ENCODE measurements around the gene REXO2.

Gene REXO2

DNA sequence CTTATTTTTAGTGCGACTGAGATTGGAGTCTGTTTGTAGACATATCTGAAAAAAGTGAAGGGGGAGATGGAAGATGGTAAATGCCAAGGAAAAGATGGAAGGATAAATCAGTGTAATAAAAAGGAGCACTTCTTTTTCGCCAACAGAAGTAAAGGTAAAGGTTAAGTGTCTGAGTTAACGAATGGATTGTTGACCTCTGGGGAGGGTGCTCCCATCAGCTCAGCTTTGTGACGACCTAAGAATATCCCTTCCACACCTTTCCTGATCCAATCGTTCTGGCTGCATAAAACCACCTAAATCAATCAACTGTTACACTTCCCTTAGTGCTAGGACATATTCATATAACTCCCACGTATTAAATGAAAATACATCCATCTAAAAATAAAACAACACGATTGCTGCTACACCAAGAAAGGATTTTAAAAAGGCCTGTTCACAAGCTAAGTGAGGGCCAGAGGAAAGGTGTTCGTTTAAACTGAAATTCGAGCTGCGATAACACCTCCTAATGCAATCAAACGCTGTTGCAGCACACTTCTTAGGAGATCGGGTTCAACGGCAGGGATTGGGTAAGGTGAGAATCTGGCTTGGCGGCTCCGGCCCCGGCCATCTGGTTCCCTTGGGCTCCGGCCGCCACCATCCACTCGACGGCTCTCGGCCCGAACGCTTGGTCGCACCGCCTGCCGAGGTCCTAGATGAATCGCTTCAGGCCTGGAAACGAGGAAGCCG, 39.6 kb upstream of the REXO2 start:
- TF ChIP-seq ZNF274 (IDR thresholded peaks at IDR 0.05; ENCODE audit: low read depth, low read length) (no peak), SUZ12 (IDR thresholded peaks at IDR 0.05; ENCODE audit: extremely low read depth, insufficient read depth, insufficient read length) (no peak), YY1 (IDR thresholded peaks at IDR 0.05; ENCODE audit: insufficient read depth, insufficient read length) (no peak)
- DNase-seq (ENCODE audit: low read depth, low spot score) = peak; percentile 27
- peaks cover 19% of the 10 kb centered on the region for H3K36me3 ChIP-seq (ENCODE audit: insufficient read depth, insufficient read length, low read length)
- H3K9me3 ChIP-seq (ENCODE audit: insufficient read depth, low read length) = no peaks in the 10 kb centered on the region
- H3K4me3 ChIP-seq (ENCODE audit: insufficient read length, low read depth) = peak overlapping the region; percentile 95
- no peaks in the 10 kb centered on the region for H3K4me1 ChIP-seq (ENCODE audit: insufficient read depth, insufficient read length)
- peak overlapping the region; percentile 98 for H3K9ac ChIP-seq (ENCODE audit: insufficient read length, low read depth)
- no peaks in the 10 kb centered on the region for H3K27me3 ChIP-seq (ENCODE audit: insufficient read depth, insufficient read length)

GRCh38 chr11:114400216-114400914, 38.9 kb upstream of the REXO2 start, which contains the start of the genes C11orf71 and RBM7:
Gene C11orf71, minus strand, starts transcription at chr11:114400511. Its CDS starts 180 bp downstream, at chr11:114400331.
Gene RBM7, plus strand, starts transcription at chr11:114400666. Its CDS starts 6 bp downstream, at chr11:114400672.
- Histone ChIP-seq H3K9ac (ENCODE audit: insufficient read length, low read depth) (peak within 1 kb of the TSS; percentile 98), H3K36me3 (ENCODE audit: insufficient read depth, insufficient read length, low read length) (peaks cover 25% of the 10 kb centered on the region), H3K9me3 (ENCODE audit: insufficient read depth, low read length) (no peaks in the 10 kb centered on the region), H3K27me3 (ENCODE audit: insufficient read depth, insufficient read length) (no peaks in the 10 kb centered on the region), H3K4me3 (ENCODE audit: insufficient read length, low read depth) (peak within 1 kb of the TSS; percentile 95), H3K4me1 (ENCODE audit: insufficient read depth, insufficient read length) (no peaks in the 10 kb centered on the region)
- DNase-seq (ENCODE audit: low read depth, low spot score) = peak; percentile 95
- TF ChIP-seq ZNF274 (IDR thresholded peaks at IDR 0.05; ENCODE audit: low read depth, low read length) (no peak), SUZ12 (IDR thresholded peaks at IDR 0.05; ENCODE audit: extremely low read depth, insufficient read depth, insufficient read length) (no peak), YY1 (IDR thresholded peaks at IDR 0.05; ENCODE audit: insufficient read depth, insufficient read length) (no peak)

DNA sequence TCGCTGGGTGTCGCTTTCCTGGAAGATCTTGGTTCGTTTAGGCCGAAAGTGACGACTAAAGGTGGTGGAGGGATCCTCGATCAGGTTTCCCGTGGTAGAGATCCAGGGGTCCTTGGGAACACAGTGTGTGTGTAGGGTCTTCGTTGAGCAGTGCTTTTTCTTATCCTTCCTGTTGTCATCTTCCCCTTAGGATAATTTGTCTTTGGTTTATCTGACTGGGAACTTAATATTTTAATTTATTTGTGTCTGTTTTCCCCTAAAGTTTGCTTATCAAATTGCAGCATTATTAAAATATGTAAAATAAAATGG, 38.4 kb upstream of the REXO2 start:
- H3K4me1 ChIP-seq (ENCODE audit: insufficient read depth, insufficient read length) = no peaks in the 10 kb centered on the region
- no peaks in the 10 kb centered on the region for H3K9me3 ChIP-seq (ENCODE audit: insufficient read depth, low read length)
- DNase-seq (ENCODE audit: low read depth, low spot score) = no peak
- peak overlapping the region; percentile 90 for H3K9ac ChIP-seq (ENCODE audit: insufficient read length, low read depth)
- no peak for TF ChIP-seq YY1 (IDR thresholded peaks at IDR 0.05; ENCODE audit: insufficient read depth, insufficient read length)
- TF ChIP-seq SUZ12 (IDR thresholded peaks at IDR 0.05; ENCODE audit: extremely low read depth, insufficient read depth, insufficient read length) = no peak
- TF ChIP-seq ZNF274 (IDR thresholded peaks at IDR 0.05; ENCODE audit: low read depth, low read length) = no peak
- H3K4me3 ChIP-seq (ENCODE audit: insufficient read length, low read depth) = peak overlapping the region; percentile 95
- peaks cover 30% of the 10 kb centered on the region for H3K36me3 ChIP-seq (ENCODE audit: insufficient read depth, insufficient read length, low read length)
- H3K27me3 ChIP-seq (ENCODE audit: insufficient read depth, insufficient read length) = no peaks in the 10 kb centered on the region

GRCh38 chr11:114401311-114401710, 38.0 kb upstream of the REXO2 start:
- Histone ChIP-seq H3K4me1 (ENCODE audit: insufficient read depth, insufficient read length) (no peaks in the 10 kb centered on the region), H3K36me3 (ENCODE audit: insufficient read depth, insufficient read length, low read length) (peaks cover 35% of the 10 kb centered on the region), H3K4me3 (ENCODE audit: insufficient read length, low read depth) (peak overlapping the region; percentile 95), H3K27me3 (ENCODE audit: insufficient read depth, insufficient read length) (no peaks in the 10 kb centered on the region), H3K9ac (ENCODE audit: insufficient read length, low read depth) (peak overlapping the region; percentile 90), H3K9me3 (ENCODE audit: insufficient read depth, low read length) (no peaks in the 10 kb centered on the region)
- TF ChIP-seq SUZ12 (IDR thresholded peaks at IDR 0.05; ENCODE audit: extremely low read depth, insufficient read depth, insufficient read length) (no peak), YY1 (IDR thresholded peaks at IDR 0.05; ENCODE audit: insufficient read depth, insufficient read length) (no peak), ZNF274 (IDR thresholded peaks at IDR 0.05; ENCODE audit: low read depth, low read length) (no peak)
- no peak for DNase-seq (ENCODE audit: low read depth, low spot score)

DNA sequence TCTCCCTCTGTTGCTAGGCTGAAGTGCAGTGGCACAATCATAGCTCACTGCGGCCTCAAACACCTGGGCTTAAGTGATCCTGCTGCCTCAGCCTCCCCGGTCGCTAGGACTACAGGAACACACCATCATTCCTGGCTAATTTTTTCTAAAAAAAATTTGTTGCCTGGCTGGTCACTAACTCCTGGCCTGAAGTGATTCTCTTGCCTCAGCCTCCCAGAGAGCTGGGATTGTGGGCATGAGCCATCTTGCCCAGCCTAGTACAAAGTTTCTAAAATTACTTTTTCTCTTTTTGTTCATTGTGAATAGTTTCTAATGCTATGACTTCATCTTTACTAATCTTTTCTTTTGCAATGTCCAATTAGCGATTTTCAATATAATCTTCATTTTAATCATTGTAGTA, 26.3 kb upstream of the REXO2 start:
- no peak for TF ChIP-seq SUZ12 (IDR thresholded peaks at IDR 0.05; ENCODE audit: extremely low read depth, insufficient read depth, insufficient read length)
- no peak for TF ChIP-seq ZNF274 (IDR thresholded peaks at IDR 0.05; ENCODE audit: low read depth, low read length)
- TF ChIP-seq YY1 (IDR thresholded peaks at IDR 0.05; ENCODE audit: insufficient read depth, insufficient read length) = no peak
- peaks cover 17% of the 10 kb centered on the region for H3K36me3 ChIP-seq (ENCODE audit: insufficient read depth, insufficient read length, low read length)
- no peak overlapping the region for H3K9ac ChIP-seq (ENCODE audit: insufficient read length, low read depth)
- no peak for DNase-seq (ENCODE audit: low read depth, low spot score)
- no peaks in the 10 kb centered on the region for H3K4me1 ChIP-seq (ENCODE audit: insufficient read depth, insufficient read length)
- H3K4me3 ChIP-seq (ENCODE audit: insufficient read length, low read depth) = no peak overlapping the region
- H3K27me3 ChIP-seq (ENCODE audit: insufficient read depth, insufficient read length) = no peaks in the 10 kb centered on the region
- no peaks in the 10 kb centered on the region; the same call in 1 of the 2 replicates for H3K9me3 ChIP-seq (ENCODE audit: insufficient read depth, low read length)

- Histone ChIP-seq H3K9ac (ENCODE audit: insufficient read length, low read depth) (peak overlapping the region; percentile 2), H3K36me3 (ENCODE audit: insufficient read depth, insufficient read length, low read length) (peaks cover 10% of the 10 kb centered on the region), H3K27me3 (ENCODE audit: insufficient read depth, insufficient read length) (no peaks in the 10 kb centered on the region)
Measured at GRCh38 chr11:114413958-114414357, 25.3 kb upstream of the REXO2 start.

GRCh38 chr11:114416441-114416961, 22.8 kb upstream of the REXO2 start:
- no peak for DNase-seq (ENCODE audit: low read depth, low spot score)
- no peak overlapping the region for H3K9ac ChIP-seq (ENCODE audit: insufficient read length, low read depth)
- H3K9me3 ChIP-seq (ENCODE audit: insufficient read depth, low read length) = no peaks in the 10 kb centered on the region; the same call in 1 of the 2 replicates
- TF ChIP-seq ZNF274 (IDR thresholded peaks at IDR 0.05; ENCODE audit: low read depth, low read length) = no peak
- TF ChIP-seq YY1 (IDR thresholded peaks at IDR 0.05; ENCODE audit: insufficient read depth, insufficient read length) = no peak
- no peak for TF ChIP-seq SUZ12 (IDR thresholded peaks at IDR 0.05; ENCODE audit: extremely low read depth, insufficient read depth, insufficient read length)
- no peaks in the 10 kb centered on the region for H3K27me3 ChIP-seq (ENCODE audit: insufficient read depth, insufficient read length)
- H3K4me1 ChIP-seq (ENCODE audit: insufficient read depth, insufficient read length) = no peaks in the 10 kb centered on the region
- H3K36me3 ChIP-seq (ENCODE audit: insufficient read depth, insufficient read length, low read length) = no peaks in the 10 kb centered on the region
- no peak overlapping the region for H3K4me3 ChIP-seq (ENCODE audit: insufficient read length, low read depth)

More at GRCh38 chr11:114413958-114414357, 25.3 kb upstream of the REXO2 start:
- Histone ChIP-seq H3K9me3 (ENCODE audit: insufficient read depth, low read length) (no peaks in the 10 kb centered on the region; the same call in 1 of the 2 replicates), H3K4me1 (ENCODE audit: insufficient read depth, insufficient read length) (no peaks in the 10 kb centered on the region), H3K4me3 (ENCODE audit: insufficient read length, low read depth) (no peak overlapping the region)
- DNase-seq (ENCODE audit: low read depth, low spot score) = peak; percentile 28
- TF ChIP-seq ZNF274 (IDR thresholded peaks at IDR 0.05; ENCODE audit: low read depth, low read length) (no peak), SUZ12 (IDR thresholded peaks at IDR 0.05; ENCODE audit: extremely low read depth, insufficient read depth, insufficient read length) (no peak), YY1 (IDR thresholded peaks at IDR 0.05; ENCODE audit: insufficient read depth, insufficient read length) (no peak)
